Heart left ventricle (tissue), 16 donors: Measurements from ENCODE around the gene R3HDML. TPM values are rescaled to one million over a fixed set of nuclear protein-coding genes. Genes with fewer than 3 reads are reported as not detected.
"Not testable (repeated sequence)": the region's sequence is repeated elsewhere in the genome, so short reads cannot be mapped to it uniquely, and the experiment has no call there.

ENCODE experiments used
- ATAC-seq, 4 donors: fragments of 200-7000 bp; cut with Tn5 transposase; one replicate each; pipeline ENCODE4 v1.9.1; 2020 to 2022; ENCODE audit warnings: moderate library complexity in 4 of 4, mild to moderate bottlenecking in 3 of 4, moderate number of reproducible peaks in 1 of 4
- DNase-seq, 5 donors: peaks; one replicate each; pipeline ENCODE4 v3.0.0-alpha.2; 2020
- H3K27ac ChIP-seq, 12 donors: fragments of 200-600 bp; sonication (generic) in 4 of 12; one replicate each; pipeline versions ENCODE4 v1.5.0 to v1.8.0; 2016 to 2022; ENCODE audit warnings: mild to moderate bottlenecking in 2 of 12
- H3K27me3 ChIP-seq, 9 donors: fragments of 200-600 bp; sonication (generic) in 2 of 9; one replicate each; pipeline versions ENCODE4 v1.5.1 to v1.8.0; 2016 to 2022; ENCODE audit warnings: mild to moderate bottlenecking in 3 of 9
- H3K36me3 ChIP-seq, 9 donors: fragments of 200-600 bp; sonication (generic) in 2 of 9; one replicate each; pipeline versions ENCODE4 v1.5.0 to v1.8.0; 2018 to 2022; ENCODE audit warnings: mild to moderate bottlenecking in 2 of 9
- H3K4me1 ChIP-seq, 12 donors: fragments of 200-600 bp; sonication (generic) in 4 of 12; one replicate each; pipeline versions ENCODE4 v1.5.0 to v1.8.0; 2016 to 2022; ENCODE audit warnings: mild to moderate bottlenecking in 3 of 12
- H3K4me3 ChIP-seq, 12 donors: fragments of 200-600 bp; sonication (generic) in 4 of 12; one replicate each; pipeline versions ENCODE4 v1.5.0 to v1.8.0; 2017 to 2022; ENCODE audit warnings: mild to moderate bottlenecking in 9 of 12, moderate library complexity in 4 of 12
- H3K9me3 ChIP-seq, 12 donors: fragments of 200-600 bp; sonication (generic) in 4 of 12; one replicate each; pipeline versions ENCODE4 v1.5.0 to v1.8.0; 2016 to 2022; ENCODE audit warnings: mild to moderate bottlenecking in 1 of 12
- CTCF ChIP-seq, 12 donors: fragments of 200-600 bp; sonication (generic) in 4 of 12; IDR thresholded peaks; one replicate each; pipeline versions ENCODE4 v1.5.0 to v1.8.0; 2018 to 2022; ENCODE audit warnings: antibody characterized with exemption in 12 of 12, mild to moderate bottlenecking in 5 of 12
- POLR2A ChIP-seq, 2 donors: fragments of 450-650 bp; IDR thresholded peaks; one replicate each; pipeline ENCODE4 v1.6.1; 2017; ENCODE audit warnings: antibody characterized with exemption in 2 of 2, mild to moderate bottlenecking in 2 of 2, moderate library complexity in 2 of 2
- WGBS, 4 donors: extraction: QIAGEN DNeasy Blood & Tissue Kit in 2 of 4; methylation state at CpG; one replicate each; pipeline versions ENCODE4 v1.1.5 to v1.1.7; 2013 to 2018; 5-methylcytosine and 5-hydroxymethylcytosine counted together
- intact Hi-C, 10 donors: fragments of 100-400 bp; cut with DNase I; formaldehyde crosslinking; loops; one replicate each; pipeline versions ENCODE4 v1.11.1 to v1.14.2; 2022
- polyA plus RNA-seq, 2 donors: library from polyadenylated mRNA; stranded (reverse); fragments of 200-250 nt; gene quantifications; one replicate each; pipeline ENCODE4 v1.2.3, GENCODE V29; 2013
- total RNA-seq, 9 donors: library from RNA; depleted of rRNA in 2 of 9; stranded (reverse); fragments of >200 nt in 2 of 9; fragmentation: NEBNext Ultra II Directional in 3 of 9; extraction: Animal tissue kit (Norgen Biotek cat#: 25700) in 3 of 9; gene quantifications; one replicate each; pipeline versions ENCODE4 v1.1.0 to v1.2.4, GENCODE V29; 2016 to 2023
- donor health status: ischemic (EF 13 %, LVEDD 7.1; RV severe dilation, severe dysfunction).
- donor health status: healthy with polysubstance abuse.
- donor health status: DM: no; HTN: yes; CAD: no.
- donor health status: DM: no; HTN: no; CAD: no.
- donor health status: ischemic (EF 25% LVEDD 6.9; RV normal size, moderate dysfunction).
- donor health status: ischemic (EF 25% LVEDD 5.7; RV mildly dilated, moderate dysfunction).
- donor health status: healthy.
- donor health status: DM: yes; HTN: yes; CAD: no.
- donor health status: ischemic (EF 35%, LVEDD 5.7; RV mildly dilated, moderate dysfunction).
- donor health status: nonischemic (EF 11% LVEDD 7.7; RV severe dilation, severe dysfunction).
- donor health status: DM: yes; HTN: yes; CAD: no.
- donor health status: PGD.
- donor health status: ischemic (EF 29% LVEDD 5.4; RV normal size, mild dysfunction).
- donor health status: nonischemic (EF 23%, LVEDD 6.1; RV moderate dilation, normal function).

R3HDML gene
- total and polyA plus RNA-seq, 11 donors: not detected

- H3K27ac ChIP-seq: peak overlapping the region in 2 of 12 donors; percentile 8 to 55
- H3K36me3 ChIP-seq: no peaks in the 10 kb centered on the region
- H3K9me3 ChIP-seq: no peaks in the 10 kb centered on the region
- ATAC-seq (peak; percentile 76 to 87 (median 79)), DNase-seq (peak in 2 of 5 donors; percentile 45 to 62)
- no peak for TF ChIP-seq CTCF (IDR thresholded peaks at IDR 0.05)
- TF ChIP-seq POLR2A (IDR thresholded peaks at IDR 0.05): no peak
- WGBS, 4 donors: 42 to 57% (median 47%) methylated on average over 7 of the region's 7 CpGs
- H3K4me1 ChIP-seq: peaks cover 0 to 37% (median 7%) of the 10 kb centered on the region in 12 donors
- H3K27me3 ChIP-seq: no peaks in the 10 kb centered on the region
- intact Hi-C loops: no loop called here
- no peak overlapping the region for H3K4me3 ChIP-seq
These were observed 40.8 kb upstream of the R3HDML start for GRCh38 chr20:44296011-44296410.

GRCh38 chr20:44297721-44298120, 39.1 kb upstream of the R3HDML start:
- intact Hi-C loops: no loop called here
- 91 to 98% (median 95%) methylated on average over 4 of the region's 4 CpGs for WGBS, 4 donors

GRCh38 chr20:44299011-44299535, 37.8 kb upstream of the R3HDML start:
- H3K27ac ChIP-seq, H3K4me3 ChIP-seq, H3K27me3 ChIP-seq, H3K36me3 ChIP-seq, H3K9me3 ChIP-seq, ATAC-seq, DNase-seq, intact Hi-C loops: not testable (repeated sequence)
- H3K4me1 ChIP-seq: peaks cover 0 to 60% (median 11%) of the 10 kb centered on the region in 12 donors
- WGBS, 4 donors: 87 to 96% (median 93%) methylated on average over 20 to 42 of the region's 42 CpGs

More at GRCh38 chr20:44297721-44298120, 39.1 kb upstream of the R3HDML start:
- no peaks in the 10 kb centered on the region for H3K9me3 ChIP-seq
- H3K27me3 ChIP-seq: no peaks in the 10 kb centered on the region
- H3K27ac ChIP-seq: no peak overlapping the region
- TF ChIP-seq POLR2A (IDR thresholded peaks at IDR 0.05) (no peak), CTCF (IDR thresholded peaks at IDR 0.05) (no peak)
- no peak for ATAC-seq
- H3K4me3 ChIP-seq: no peak overlapping the region
- no peak for DNase-seq
- peaks cover 0 to 46% (median 9%) of the 10 kb centered on the region in 12 donors for H3K4me1 ChIP-seq
- no peaks in the 10 kb centered on the region for H3K36me3 ChIP-seq

- Histone ChIP-seq H3K4me3 (no peak overlapping the region), H3K27ac (peak overlapping the region in 4 of 12 donors; percentile 43 to 95 (median 72)), H3K9me3 (no peaks in the 10 kb centered on the region), H3K36me3 (peaks cover 0 to 9% (median 3%) of the 10 kb centered on the region in 9 donors), H3K4me1 (peaks cover 0 to 64% (median 20%) of the 10 kb centered on the region in 12 donors), H3K27me3 (no peaks in the 10 kb centered on the region)
- no peak for DNase-seq
- no peak for ATAC-seq
- TF ChIP-seq POLR2A (IDR thresholded peaks at IDR 0.05) (no peak), CTCF (IDR thresholded peaks at IDR 0.05) (no peak)
- intact Hi-C loops: loop anchor here in 2 of 10 donors (5.0 to 10.0 kb wide), 2 partner anchors 79 to 304 kb away; no protein-coding TSS in a partner anchor
These were observed 35.6 kb upstream of the R3HDML start for GRCh38 chr20:44301285-44301684.
